Measurements from ENCODE around the gene MMRN2. TPM values are rescaled to one million over a fixed set of nuclear protein-coding genes. Genes with fewer than 3 reads are reported as not detected.
A peak's percentile ranks its signal among the peaks of the same experiment; 100 is the strongest.
"Not testable (repeated sequence)": the region's sequence is repeated elsewhere in the genome, so short reads cannot be mapped to it uniquely, and the experiment has no call there.

MMRN2 gene, protein sequence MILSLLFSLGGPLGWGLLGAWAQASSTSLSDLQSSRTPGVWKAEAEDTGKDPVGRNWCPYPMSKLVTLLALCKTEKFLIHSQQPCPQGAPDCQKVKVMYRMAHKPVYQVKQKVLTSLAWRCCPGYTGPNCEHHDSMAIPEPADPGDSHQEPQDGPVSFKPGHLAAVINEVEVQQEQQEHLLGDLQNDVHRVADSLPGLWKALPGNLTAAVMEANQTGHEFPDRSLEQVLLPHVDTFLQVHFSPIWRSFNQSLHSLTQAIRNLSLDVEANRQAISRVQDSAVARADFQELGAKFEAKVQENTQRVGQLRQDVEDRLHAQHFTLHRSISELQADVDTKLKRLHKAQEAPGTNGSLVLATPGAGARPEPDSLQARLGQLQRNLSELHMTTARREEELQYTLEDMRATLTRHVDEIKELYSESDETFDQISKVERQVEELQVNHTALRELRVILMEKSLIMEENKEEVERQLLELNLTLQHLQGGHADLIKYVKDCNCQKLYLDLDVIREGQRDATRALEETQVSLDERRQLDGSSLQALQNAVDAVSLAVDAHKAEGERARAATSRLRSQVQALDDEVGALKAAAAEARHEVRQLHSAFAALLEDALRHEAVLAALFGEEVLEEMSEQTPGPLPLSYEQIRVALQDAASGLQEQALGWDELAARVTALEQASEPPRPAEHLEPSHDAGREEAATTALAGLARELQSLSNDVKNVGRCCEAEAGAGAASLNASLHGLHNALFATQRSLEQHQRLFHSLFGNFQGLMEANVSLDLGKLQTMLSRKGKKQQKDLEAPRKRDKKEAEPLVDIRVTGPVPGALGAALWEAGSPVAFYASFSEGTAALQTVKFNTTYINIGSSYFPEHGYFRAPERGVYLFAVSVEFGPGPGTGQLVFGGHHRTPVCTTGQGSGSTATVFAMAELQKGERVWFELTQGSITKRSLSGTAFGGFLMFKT
- total RNA-seq (2012; rRNA removed) = 2.5 and 2.8 TPM in 2 replicates

DNA sequence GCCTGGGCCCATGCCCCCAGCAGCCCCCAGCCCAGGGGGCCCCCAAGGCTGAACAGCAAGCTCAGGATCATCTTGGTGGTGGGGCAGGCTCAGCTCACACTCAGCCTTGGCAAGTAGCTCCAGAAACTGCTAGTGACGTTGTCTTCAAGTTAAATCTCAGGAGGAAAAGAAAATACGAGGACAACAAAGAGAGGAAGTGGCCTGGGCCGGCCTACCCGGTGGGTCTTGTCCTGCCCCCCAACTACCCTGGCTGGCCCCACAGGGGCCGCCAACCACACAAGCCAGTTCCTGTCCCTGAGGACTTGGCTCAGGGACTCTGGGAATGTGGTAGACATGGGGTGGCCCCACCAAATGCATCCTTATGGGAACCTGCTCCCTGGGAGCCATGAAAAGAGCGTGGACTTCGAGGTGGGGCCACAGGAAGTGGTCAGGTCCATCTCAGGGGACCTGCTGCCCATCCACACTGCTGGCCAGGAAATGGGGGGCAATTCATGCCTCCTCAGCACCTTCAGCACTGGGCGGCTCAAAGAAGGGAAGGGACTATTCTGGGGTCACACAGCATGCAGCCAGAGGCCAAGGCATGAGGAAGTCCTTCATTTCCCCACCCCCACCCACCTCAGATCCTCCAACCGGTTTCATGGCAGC, at the start of gene MMRN2:
Gene MMRN2 (minus strand): TSS at position 145 of the 645 bp plus-strand sequence. CDS start 74 bp downstream, at position 71.
- H3K9ac ChIP-seq (ENCODE audit: low read depth, low read length) = no peak within 1 kb of the TSS
- H3K9me3 ChIP-seq (replicated peaks; ENCODE audit: low read length) = no peaks in the 10 kb centered on the region
- H3K4me1 ChIP-seq (ENCODE audit: control insufficient read depth, insufficient read depth, low read length) = peaks cover 50% of the 10 kb centered on the region
- H3K4me2 ChIP-seq (ENCODE audit: low read length) = peak within 1 kb of the TSS; percentile 74
- no peak within 1 kb of the TSS for H3K4me3 ChIP-seq (ENCODE audit: low read length)
- H3K27me3 ChIP-seq (ENCODE audit: control insufficient read depth, insufficient read depth, low read length) = no peaks in the 10 kb centered on the region
- H3K36me3 ChIP-seq (ENCODE audit: insufficient read depth, low read length) = no peaks in the 10 kb centered on the region

DNA sequence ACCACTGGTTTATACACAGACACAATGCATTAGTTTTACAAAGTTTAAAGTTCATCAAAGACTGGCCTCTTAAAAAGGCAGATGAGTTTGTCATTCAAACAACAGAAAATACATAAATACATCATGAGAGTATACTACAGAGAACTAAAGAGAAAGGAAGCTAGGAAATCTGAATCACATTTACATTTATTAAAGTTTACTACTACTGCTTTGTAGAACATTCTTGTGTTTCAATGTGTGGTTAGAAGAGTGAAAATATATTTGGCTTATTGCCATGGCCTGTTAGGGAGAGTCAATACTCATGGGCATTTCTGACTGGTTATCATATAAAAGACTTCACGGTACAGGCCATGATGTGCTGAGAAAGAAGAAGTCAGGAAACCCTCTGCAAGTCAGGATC, 49.7 kb upstream of the MMRN2 start:
- H3K4me2 ChIP-seq (ENCODE audit: low read length); H3K27me3 ChIP-seq (ENCODE audit: control insufficient read depth, insufficient read depth, low read length); H3K4me3 ChIP-seq (ENCODE audit: low read length); H3K4me1 ChIP-seq (ENCODE audit: control insufficient read depth, insufficient read depth, low read length); H3K9me3 ChIP-seq (replicated peaks; ENCODE audit: low read length); H3K36me3 ChIP-seq (ENCODE audit: insufficient read depth, low read length); H3K9ac ChIP-seq (ENCODE audit: low read depth, low read length): not testable (repeated sequence)

DNA sequence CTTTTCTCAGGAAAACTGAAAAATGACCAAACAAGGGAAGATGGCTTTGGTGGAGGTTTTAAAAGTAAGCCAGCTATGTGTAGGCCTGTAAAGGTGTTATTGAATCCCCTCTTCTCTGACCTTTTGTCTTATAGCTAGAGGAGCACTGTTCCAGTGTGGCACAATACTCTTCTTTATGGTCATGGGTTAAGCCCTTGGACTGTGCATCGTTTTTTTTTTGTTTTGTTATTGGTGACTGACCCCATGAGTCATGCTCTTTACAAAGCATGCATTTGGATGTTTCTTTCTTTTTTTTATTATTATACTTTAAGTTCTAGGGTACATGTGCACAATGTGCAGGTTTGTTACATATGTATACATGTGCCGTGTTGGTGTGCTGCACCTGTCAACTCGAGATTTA, 43.1 kb upstream of the MMRN2 start:
- Histone ChIP-seq H3K4me1 (ENCODE audit: control insufficient read depth, insufficient read depth, low read length) (peaks cover 7% of the 10 kb centered on the region), H3K27me3 (ENCODE audit: control insufficient read depth, insufficient read depth, low read length) (no peaks in the 10 kb centered on the region), H3K4me2 (ENCODE audit: low read length) (peak overlapping the region; percentile 7), H3K36me3 (ENCODE audit: insufficient read depth, low read length) (no peaks in the 10 kb centered on the region), H3K9me3 (replicated peaks; ENCODE audit: low read length) (no peaks in the 10 kb centered on the region), H3K4me3 (ENCODE audit: low read length) (no peak overlapping the region), H3K9ac (ENCODE audit: low read depth, low read length) (no peak overlapping the region)

DNA sequence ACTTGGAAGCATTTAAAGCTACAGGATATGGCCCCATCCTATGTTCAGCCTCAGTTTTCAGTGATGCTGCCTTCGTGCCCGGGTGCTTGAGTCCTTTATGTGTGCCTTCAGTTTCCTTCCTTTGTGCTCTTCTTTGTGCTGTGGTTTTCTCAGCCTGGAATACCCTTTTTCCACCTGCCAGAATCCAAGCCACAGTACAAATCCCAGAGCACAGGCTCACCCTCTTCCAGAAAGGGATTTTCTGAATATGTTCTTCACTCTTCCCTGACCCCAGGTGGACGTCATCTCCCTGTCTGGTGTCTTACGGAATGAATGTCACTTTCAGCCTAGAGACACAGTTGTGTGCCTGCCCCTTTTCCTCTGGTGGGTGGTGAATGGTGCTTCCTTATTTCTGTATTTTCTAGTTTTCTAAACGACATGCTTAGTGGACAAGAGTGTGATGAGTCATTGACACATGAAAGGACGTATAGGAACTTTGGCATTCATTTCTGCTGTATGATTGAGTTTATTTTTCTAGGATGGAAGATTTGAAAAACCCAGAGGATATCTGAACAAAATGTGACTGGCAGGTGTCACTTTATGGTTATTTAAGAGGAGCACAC, 42.5 kb upstream of the MMRN2 start:
- H3K36me3 ChIP-seq (ENCODE audit: insufficient read depth, low read length); H3K27me3 ChIP-seq (ENCODE audit: control insufficient read depth, insufficient read depth, low read length); H3K4me1 ChIP-seq (ENCODE audit: control insufficient read depth, insufficient read depth, low read length); H3K9ac ChIP-seq (ENCODE audit: low read depth, low read length); H3K9me3 ChIP-seq (replicated peaks; ENCODE audit: low read length); H3K4me3 ChIP-seq (ENCODE audit: low read length); H3K4me2 ChIP-seq (ENCODE audit: low read length): not testable (repeated sequence)

DNA sequence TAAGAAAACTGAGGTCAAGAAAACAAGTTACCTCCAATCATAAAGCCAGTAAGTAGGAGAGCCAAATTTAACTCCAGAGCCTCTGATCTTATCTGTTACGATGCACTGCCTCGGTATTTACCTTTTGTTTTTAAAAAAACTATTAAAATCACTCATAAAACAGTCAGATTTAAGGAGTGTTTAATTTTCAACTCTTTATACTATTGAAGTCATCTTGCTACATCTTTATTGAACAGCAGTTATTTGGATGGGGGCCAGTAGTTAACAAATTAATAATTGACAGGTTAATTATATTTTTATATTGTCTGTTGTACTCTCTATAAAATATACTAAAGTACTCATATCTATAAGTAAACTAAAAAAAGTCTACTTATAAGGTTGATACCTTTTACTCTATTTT, 35.5 kb upstream of the MMRN2 start:
- no peaks in the 10 kb centered on the region for H3K36me3 ChIP-seq (ENCODE audit: insufficient read depth, low read length)
- H3K4me3 ChIP-seq (ENCODE audit: low read length) = no peak overlapping the region
- H3K27me3 ChIP-seq (ENCODE audit: control insufficient read depth, insufficient read depth, low read length) = no peaks in the 10 kb centered on the region

DNA sequence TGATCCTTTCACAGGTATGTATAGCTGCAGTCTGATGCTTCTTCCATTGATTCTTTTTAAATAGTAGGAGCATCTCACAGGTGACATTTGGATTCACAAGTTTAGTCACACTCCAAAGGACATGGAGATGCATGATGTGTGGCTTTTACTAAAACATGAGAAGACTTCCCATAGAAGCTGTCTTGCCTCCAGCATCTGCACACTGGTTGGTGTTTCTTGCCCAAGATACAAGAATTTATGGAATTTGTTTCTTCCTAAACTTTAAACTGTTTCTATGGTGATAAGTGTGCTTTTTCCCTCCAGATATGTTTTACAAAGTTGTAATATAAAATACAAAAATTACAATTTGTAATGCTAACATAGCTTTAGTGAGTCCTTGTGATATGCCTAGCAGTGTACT, 35.0 kb upstream of the MMRN2 start:
- Histone ChIP-seq H3K27me3 (ENCODE audit: control insufficient read depth, insufficient read depth, low read length) (no peaks in the 10 kb centered on the region), H3K9me3 (replicated peaks; ENCODE audit: low read length) (no peaks in the 10 kb centered on the region), H3K9ac (ENCODE audit: low read depth, low read length) (no peak overlapping the region), H3K4me3 (ENCODE audit: low read length) (no peak overlapping the region), H3K4me2 (ENCODE audit: low read length) (no peak overlapping the region), H3K36me3 (ENCODE audit: insufficient read depth, low read length) (no peaks in the 10 kb centered on the region), H3K4me1 (ENCODE audit: control insufficient read depth, insufficient read depth, low read length) (no peaks in the 10 kb centered on the region)

More for the DNA sequence above, 35.5 kb upstream of the MMRN2 start:
- H3K4me1 ChIP-seq (ENCODE audit: control insufficient read depth, insufficient read depth, low read length) = no peaks in the 10 kb centered on the region
- H3K9ac ChIP-seq (ENCODE audit: low read depth, low read length) = no peak overlapping the region
- H3K9me3 ChIP-seq (replicated peaks; ENCODE audit: low read length) = no peaks in the 10 kb centered on the region
- no peak overlapping the region for H3K4me2 ChIP-seq (ENCODE audit: low read length)

DNA sequence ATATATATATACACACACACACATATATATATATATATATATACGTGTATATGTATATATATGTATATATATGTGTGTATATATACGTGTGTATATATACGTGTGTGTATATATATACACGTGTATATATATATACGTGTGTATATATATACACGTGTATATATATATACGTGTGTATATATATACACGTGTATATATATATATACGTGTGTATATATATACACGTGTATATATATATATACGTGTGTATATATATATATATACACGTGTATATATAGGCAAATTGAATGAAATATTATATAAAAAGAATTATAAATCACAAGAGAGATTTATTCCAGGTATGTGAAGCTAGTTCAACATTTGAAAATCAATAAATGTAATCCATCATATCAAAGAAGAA, 33.9 kb upstream of the MMRN2 start:
- H3K4me3 ChIP-seq (ENCODE audit: low read length); H3K27me3 ChIP-seq (ENCODE audit: control insufficient read depth, insufficient read depth, low read length); H3K36me3 ChIP-seq (ENCODE audit: insufficient read depth, low read length); H3K4me1 ChIP-seq (ENCODE audit: control insufficient read depth, insufficient read depth, low read length); H3K9me3 ChIP-seq (replicated peaks; ENCODE audit: low read length); H3K9ac ChIP-seq (ENCODE audit: low read depth, low read length); H3K4me2 ChIP-seq (ENCODE audit: low read length): not testable (repeated sequence)

DNA sequence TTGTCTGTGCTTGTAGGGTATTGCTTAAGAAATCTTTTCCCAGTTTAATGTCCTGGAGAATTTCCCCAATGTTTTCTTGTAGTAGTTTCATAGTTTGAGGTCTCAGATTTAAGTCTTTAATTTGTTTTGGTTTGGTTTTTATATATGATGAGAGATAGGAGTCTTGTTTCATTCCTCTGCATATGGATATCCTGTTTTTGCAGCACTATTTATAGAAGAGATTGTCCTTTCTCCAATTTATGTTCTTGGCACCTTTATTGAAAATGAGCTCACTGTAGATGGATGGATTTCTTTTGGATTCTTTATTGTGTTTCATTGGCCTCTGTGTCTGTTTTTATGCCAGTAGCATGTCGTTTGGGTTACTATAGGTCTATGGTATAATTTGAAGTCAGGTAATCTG, 31.1 kb upstream of the MMRN2 start:
- H3K36me3 ChIP-seq (ENCODE audit: insufficient read depth, low read length) = no peaks in the 10 kb centered on the region
- H3K9me3 ChIP-seq (replicated peaks; ENCODE audit: low read length) = no peaks in the 10 kb centered on the region
- H3K9ac ChIP-seq (ENCODE audit: low read depth, low read length) = no peak overlapping the region
- no peak overlapping the region for H3K4me3 ChIP-seq (ENCODE audit: low read length)
- no peaks in the 10 kb centered on the region for H3K27me3 ChIP-seq (ENCODE audit: control insufficient read depth, insufficient read depth, low read length)
- no peak overlapping the region for H3K4me2 ChIP-seq (ENCODE audit: low read length)
- no peaks in the 10 kb centered on the region for H3K4me1 ChIP-seq (ENCODE audit: control insufficient read depth, insufficient read depth, low read length)

DNA sequence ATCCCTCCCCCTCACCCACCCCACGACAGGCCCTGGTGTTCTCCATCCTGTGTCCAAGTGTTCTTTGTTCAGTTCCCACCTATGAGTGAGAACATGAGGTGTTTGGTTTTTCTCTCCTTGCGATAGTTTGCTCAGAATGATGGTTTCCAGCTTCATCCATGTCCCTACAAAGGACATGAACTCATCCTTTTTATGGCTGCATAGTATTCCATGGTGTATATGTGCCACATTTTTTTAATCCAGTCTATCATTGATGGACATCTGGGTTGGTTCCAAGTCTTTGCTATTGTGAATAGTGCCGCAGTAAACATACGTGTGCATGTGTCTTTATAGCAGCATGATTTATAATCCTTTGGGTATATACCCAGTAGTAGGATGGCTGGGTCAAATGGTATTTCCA, 27.1 kb upstream of the MMRN2 start:
- not testable (repeated sequence) for H3K9me3 ChIP-seq (replicated peaks; ENCODE audit: low read length); H3K27me3 ChIP-seq (ENCODE audit: control insufficient read depth, insufficient read depth, low read length); H3K4me2 ChIP-seq (ENCODE audit: low read length); H3K4me3 ChIP-seq (ENCODE audit: low read length); H3K36me3 ChIP-seq (ENCODE audit: insufficient read depth, low read length); H3K9ac ChIP-seq (ENCODE audit: low read depth, low read length)
- peaks cover 12% of the 10 kb centered on the region for H3K4me1 ChIP-seq (ENCODE audit: control insufficient read depth, insufficient read depth, low read length)

DNA sequence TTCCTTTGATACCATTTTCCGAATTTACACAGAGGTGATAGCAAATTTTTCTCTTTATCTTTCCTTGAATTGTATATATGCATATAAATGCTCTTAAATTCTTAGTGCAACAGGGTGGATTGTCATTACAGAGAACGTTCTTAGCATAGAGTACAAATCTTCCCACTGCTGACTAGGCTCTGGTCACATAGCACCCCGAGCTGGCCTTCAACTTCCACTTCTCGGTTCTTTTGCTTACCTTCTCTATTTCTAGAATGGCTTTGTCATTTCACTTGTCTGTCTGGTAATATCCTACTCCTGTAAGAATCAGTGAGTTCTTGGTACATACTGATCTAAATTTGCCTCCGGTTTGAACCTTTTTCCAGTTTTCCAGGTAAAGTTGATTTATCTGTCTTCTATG, 24.3 kb upstream of the MMRN2 start:
- Histone ChIP-seq H3K4me3 (ENCODE audit: low read length) (no peak overlapping the region), H3K9me3 (replicated peaks; ENCODE audit: low read length) (no peaks in the 10 kb centered on the region), H3K9ac (ENCODE audit: low read depth, low read length) (no peak overlapping the region), H3K27me3 (ENCODE audit: control insufficient read depth, insufficient read depth, low read length) (no peaks in the 10 kb centered on the region), H3K4me1 (ENCODE audit: control insufficient read depth, insufficient read depth, low read length) (peaks cover 25% of the 10 kb centered on the region), H3K4me2 (ENCODE audit: low read length) (no peak overlapping the region), H3K36me3 (ENCODE audit: insufficient read depth, low read length) (no peaks in the 10 kb centered on the region)

DNA sequence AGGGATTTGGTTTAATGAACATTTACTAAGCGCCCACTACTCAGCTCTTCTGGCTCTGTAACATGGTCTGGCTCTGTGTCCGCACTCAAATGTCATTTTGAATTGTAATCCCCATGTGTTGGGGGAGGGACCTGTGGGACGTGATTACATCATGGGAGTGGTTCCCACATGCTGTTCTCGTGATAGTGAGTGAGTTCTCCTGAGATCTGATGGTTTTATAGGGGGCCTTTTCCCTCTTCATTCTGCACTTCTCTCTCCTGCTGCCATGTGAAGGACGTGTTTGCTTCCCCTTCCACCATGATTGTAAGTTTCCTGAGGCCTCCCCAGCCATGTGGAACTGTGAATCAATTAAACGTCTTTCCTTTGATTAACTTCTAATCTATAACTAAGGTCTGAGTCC, 23.6 kb upstream of the MMRN2 start:
- not testable (repeated sequence) for H3K4me2 ChIP-seq (ENCODE audit: low read length); H3K9ac ChIP-seq (ENCODE audit: low read depth, low read length); H3K36me3 ChIP-seq (ENCODE audit: insufficient read depth, low read length); H3K9me3 ChIP-seq (replicated peaks; ENCODE audit: low read length); H3K4me3 ChIP-seq (ENCODE audit: low read length); H3K27me3 ChIP-seq (ENCODE audit: control insufficient read depth, insufficient read depth, low read length)
- peaks cover 25% of the 10 kb centered on the region for H3K4me1 ChIP-seq (ENCODE audit: control insufficient read depth, insufficient read depth, low read length)

All from skeletal muscle satellite cell (primary cell).